ENCODE data around the gene ADH1C. TPM values are rescaled to one million over a fixed set of nuclear protein-coding genes. Genes with fewer than 3 reads are reported as not detected.

Gene ADH1C
- polyA plus RNA-seq, 12 donors: 5.5 to 18.2 (median 8.8) TPM; not detected in 1

GRCh38 chr4:99305638-99306400 lies 46.7 kb downstream of the ADH1C start:
- DNase-seq: no peak

GRCh38 chr4:99301376-99302164 lies 51.0 kb downstream of the ADH1C start:
- DNase-seq: no peak

- peak; percentile 85 for DNase-seq
These were observed 51.6 kb downstream of the ADH1C start for GRCh38 chr4:99300934-99301333.

GRCh38 chr4:99293357-99293756 lies 59.2 kb downstream of the ADH1C start:
- DNase-seq: no peak

GRCh38 chr4:99290848-99291786 lies 61.4 kb downstream of the ADH1C start, which contains the start of gene ADH1A:
Gene ADH1A (minus strand): TSS chr4:99290985. CDS start chr4:99290914, 71 bp downstream.
- no peak for DNase-seq

Other genes starting within 250 kb of the ADH1C start
- under 1 TPM in 2 of 12 donors, not detected in 10; 0.20 to 0.45 TPM for gene ADH4, start 208.4 kb downstream of the ADH1C start, polyA plus RNA-seq (ENCODE audit: insufficient read length in 12 of 12)
- gene ADH6, start 133.5 kb downstream of the ADH1C start, polyA plus RNA-seq (ENCODE audit: insufficient read length in 12 of 12): 1 to 10 TPM in 8 of 12 donors, under 1 TPM in 2, not detected in 2; 0.83 to 3.5 (median 1.9) TPM
- gene ADH1A, start 61.8 kb downstream of the ADH1C start, polyA plus RNA-seq (ENCODE audit: insufficient read length in 12 of 12): 1 to 10 TPM in 9 of 12 donors, under 1 TPM in 1, not detected in 2; 0.49 to 2.5 (median 1.3) TPM
- gene ADH1B, start 31.3 kb downstream of the ADH1C start, polyA plus RNA-seq (ENCODE audit: insufficient read length in 12 of 12): 10 to 100 TPM in 6 of 12 donors, 1 to 10 TPM in 5, not detected in 1; 7.6 to 18.8 (median 10.2) TPM
- gene ADH7, start 82.6 kb upstream of the ADH1C start, polyA plus RNA-seq (ENCODE audit: insufficient read length in 12 of 12): under 1 TPM in 2 of 12 donors, not detected in 10; 0.07 to 0.15 TPM
- under 1 TPM in 6 of 12 donors, not detected in 6; 0.07 to 0.15 (median 0.11) TPM for gene C4orf17, start 158.3 kb upstream of the ADH1C start, polyA plus RNA-seq (ENCODE audit: insufficient read length in 12 of 12)
- gene TRMT10A, start 211.3 kb upstream of the ADH1C start, polyA plus RNA-seq (ENCODE audit: insufficient read length in 12 of 12): 10 to 100 TPM in 10 of 12 donors, 1 to 10 TPM in 1, not detected in 1; 7.8 to 21.5 (median 12.4) TPM
- gene MTTP, start 222.1 kb upstream of the ADH1C start, polyA plus RNA-seq (ENCODE audit: insufficient read length in 12 of 12): 10 to 100 TPM in 1 of 12 donors, 1 to 10 TPM in 7, under 1 TPM in 3, not detected in 1; 0.43 to 16.0 (median 1.2) TPM